GM19023 (cell line): ENCODE data around the gene PSME3.

ENCODE experiments used
- ATAC-seq: cut with Tn5 transposase; IDR thresholded peaks from one replicate; pipeline ENCODE4 v1.9.1; 2021; ENCODE audit warnings: mild to moderate bottlenecking, moderate library complexity; ENCODE audit not compliant: unreplicated experiment

Gene PSME3, protein sequence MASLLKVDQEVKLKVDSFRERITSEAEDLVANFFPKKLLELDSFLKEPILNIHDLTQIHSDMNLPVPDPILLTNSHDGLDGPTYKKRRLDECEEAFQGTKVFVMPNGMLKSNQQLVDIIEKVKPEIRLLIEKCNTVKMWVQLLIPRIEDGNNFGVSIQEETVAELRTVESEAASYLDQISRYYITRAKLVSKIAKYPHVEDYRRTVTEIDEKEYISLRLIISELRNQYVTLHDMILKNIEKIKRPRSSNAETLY

DNA sequence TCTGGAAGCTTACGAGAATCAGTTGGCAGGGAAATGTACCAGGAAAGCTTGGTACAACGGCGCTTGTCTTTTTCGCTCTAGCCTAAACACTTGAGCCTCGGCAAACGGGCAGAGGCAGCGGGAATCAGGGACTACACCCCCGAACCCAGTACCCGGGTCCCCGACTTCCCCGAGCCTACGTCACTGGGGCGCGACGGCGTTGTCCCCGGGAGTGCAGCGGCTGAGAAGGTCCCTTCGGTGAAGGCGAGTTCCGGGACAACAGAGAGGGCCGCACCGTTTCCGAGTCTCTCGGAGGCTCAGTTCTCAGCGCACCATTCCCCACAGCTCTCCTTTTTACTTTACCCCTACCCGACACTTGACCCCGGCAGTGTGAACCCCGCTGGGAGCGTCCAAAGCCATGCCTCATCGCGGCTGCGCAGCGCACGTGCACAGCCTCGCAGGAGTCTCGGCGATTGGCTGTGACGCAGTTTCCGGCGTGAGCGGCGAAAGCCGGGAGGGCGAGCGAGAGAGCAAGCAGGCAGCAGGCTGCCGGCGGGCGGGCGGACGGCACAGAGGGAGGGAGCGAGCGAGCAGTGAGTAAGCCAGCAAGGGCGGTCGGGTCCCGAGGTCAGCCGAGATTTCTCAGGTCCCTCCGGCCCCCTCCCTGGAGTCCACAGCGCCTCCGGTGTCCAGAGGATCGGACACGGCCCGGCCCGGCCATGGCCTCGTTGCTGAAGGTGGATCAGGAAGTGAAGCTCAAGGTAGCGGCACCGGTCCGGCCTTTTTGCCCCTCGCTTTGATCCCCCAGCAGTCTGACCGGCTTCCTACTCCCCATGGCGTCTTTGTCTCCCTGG lies at the start of gene PSME3:
TSS of gene PSME3 (plus strand) at position 464 of the 833 bp plus-strand sequence. CDS start at position 699, 235 bp downstream.
- ATAC-seq, result peak; percentile 83

DNA sequence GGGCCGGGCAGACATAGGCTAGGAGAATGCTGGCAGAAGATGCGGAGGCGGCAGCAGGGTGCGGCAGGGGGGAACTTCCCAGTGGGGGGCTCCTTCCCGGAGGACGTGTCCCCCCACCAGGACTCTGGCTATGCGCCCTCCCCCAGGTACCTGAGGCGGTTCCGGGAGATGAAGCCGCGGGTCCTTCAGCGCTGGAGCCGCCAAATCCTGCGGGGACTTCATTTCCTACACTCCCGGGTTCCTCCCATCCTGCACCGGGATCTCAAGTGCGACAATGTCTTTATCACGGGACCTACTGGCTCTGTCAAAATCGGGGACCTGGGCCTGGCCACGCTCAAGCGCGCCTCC lies 49.4 kb upstream of the PSME3 start:
- ATAC-seq, result no peak

DNA sequence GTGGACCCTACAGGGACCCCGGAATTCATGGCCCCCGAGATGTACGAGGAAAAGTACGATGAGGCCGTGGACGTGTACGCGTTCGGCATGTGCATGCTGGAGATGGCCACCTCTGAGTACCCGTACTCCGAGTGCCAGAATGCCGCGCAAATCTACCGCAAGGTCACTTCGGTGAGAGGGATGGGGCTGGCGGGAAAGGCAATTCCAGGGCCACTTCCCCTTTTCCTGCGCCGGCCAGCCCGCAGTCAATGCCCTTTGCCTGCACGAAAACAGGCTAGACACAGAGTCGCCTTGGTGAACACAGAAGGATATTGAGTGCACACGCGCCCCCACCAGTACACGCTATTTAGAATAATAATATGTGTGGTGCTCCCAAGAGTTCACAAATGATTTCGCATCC lies 48.8 kb upstream of the PSME3 start:
- ATAC-seq, result no peak

DNA sequence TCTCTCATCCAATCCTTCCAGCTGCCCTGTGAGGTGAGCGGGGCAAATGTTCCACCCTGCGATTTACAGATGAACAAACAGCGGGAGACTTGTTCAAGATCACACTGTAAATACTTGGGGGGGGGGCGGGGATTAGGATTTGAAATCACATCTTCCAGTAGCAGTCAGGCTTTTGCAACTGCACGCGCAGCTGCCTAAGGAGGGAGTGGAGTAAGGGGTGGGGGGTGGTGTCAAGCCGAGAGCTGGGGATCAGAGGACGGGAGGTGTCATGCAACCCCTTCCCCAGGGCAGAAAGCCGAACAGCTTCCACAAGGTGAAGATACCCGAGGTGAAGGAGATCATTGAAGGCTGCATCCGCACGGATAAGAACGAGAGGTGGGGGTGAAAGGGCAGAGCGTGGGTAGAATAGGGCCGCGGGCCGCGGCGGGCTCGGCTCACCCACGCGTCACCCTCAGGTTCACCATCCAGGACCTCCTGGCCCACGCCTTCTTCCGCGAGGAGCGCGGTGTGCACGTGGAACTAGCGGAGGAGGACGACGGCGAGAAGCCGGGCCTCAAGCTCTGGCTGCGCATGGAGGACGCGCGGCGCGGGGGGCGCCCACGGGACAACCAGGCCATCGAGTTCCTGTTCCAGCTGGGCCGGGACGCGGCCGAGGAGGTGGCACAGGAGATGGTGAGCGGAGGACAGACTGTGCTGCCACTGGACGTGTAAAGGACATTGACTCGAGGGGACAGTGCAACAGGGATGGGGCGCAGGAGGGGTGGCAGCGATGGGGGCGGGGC lies 48.2 kb upstream of the PSME3 start:
- ATAC-seq, result no peak

DNA sequence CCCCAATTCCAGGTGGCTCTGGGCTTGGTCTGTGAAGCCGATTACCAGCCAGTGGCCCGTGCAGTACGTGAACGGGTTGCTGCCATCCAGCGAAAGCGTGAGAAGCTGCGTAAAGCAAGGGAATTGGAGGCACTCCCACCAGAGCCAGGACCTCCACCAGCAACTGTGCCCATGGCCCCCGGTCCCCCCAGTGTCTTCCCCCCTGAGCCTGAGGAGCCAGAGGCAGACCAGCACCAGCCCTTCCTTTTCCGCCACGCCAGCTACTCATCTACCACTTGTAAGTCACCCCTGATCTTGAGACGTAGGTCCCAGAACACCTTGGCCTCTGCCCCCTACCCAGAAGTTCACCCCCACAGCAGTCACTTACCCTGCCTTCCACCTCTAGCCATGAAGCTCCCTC lies 45.9 kb upstream of the PSME3 start:
- ATAC-seq, result no peak

DNA sequence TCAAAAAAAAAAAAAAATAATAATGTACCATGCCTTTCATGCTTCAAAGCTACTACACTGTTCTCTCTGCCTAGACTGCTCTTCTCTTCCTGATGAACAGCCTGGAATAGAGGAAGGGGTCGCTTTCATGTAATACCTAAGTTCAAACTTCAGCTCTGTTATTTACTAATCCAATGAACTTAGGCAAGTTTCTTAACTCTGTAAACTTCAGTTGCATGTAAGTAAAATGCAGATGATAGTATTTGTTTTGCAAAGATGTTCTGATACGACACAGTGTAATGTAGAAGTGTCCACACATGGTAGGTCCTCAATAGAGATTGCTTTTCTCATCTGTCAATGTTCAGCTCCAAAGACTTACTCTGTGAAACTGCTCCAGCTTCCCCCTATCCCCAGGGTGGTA lies 41.2 kb upstream of the PSME3 start:
- ATAC-seq, result no peak

DNA sequence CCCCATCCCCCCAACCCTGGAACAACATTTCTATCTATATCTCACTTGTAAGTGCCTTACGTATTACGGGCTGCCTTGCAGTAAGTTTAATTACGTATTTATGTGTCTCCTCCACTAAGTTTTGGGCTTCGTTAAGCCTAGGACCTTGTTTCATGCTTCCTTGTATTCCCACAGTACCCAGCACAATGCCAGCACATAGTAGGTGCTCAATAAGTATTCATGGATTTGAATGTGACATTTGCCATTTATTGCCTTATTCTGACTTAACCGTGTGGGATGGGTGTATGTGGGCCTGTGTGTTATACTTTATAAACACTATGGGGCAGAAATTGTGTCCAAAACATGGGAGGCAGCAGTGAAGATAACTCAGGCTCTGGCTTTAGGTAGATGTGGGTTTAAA lies 40.7 kb upstream of the PSME3 start:
- no peak for ATAC-seq

DNA sequence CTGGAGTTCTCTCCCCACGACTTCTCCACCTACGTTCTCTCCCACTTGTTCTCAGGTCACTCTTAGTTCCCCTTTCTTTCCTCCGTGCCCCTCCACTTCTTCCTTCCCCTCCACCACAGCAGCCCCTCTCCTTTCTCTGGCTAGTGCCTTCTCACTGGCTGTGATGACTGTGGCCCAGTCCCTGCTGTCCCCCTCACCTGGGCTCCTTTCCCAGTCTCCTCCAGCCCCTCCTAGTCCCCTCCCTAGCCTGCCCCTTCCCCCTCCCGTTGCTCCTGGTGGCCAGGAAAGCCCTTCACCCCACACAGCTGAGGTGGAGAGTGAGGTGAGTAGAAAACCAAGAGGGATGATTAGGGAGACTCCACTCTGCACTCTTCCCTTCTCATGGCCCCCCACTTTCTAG lies 38.1 kb upstream of the PSME3 start:
- ATAC-seq, result no peak

DNA sequence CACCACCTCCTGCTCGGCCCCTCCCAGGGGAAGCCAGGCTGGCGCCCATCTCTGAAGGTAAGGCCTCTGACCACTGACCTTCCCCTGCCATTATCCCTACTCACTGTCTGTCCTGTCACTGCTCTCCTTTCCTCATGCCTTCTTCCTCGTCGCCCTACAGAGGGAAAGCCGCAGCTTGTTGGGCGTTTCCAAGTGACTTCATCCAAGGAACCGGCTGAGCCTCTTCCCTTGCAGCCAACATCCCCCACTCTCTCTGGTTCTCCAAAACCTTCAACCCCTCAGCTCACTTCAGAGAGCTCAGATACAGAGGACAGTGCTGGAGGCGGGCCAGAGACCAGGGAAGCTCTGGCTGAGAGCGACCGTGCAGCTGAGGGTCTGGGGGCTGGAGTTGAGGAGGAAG lies 37.7 kb upstream of the PSME3 start:
- no peak for ATAC-seq

DNA sequence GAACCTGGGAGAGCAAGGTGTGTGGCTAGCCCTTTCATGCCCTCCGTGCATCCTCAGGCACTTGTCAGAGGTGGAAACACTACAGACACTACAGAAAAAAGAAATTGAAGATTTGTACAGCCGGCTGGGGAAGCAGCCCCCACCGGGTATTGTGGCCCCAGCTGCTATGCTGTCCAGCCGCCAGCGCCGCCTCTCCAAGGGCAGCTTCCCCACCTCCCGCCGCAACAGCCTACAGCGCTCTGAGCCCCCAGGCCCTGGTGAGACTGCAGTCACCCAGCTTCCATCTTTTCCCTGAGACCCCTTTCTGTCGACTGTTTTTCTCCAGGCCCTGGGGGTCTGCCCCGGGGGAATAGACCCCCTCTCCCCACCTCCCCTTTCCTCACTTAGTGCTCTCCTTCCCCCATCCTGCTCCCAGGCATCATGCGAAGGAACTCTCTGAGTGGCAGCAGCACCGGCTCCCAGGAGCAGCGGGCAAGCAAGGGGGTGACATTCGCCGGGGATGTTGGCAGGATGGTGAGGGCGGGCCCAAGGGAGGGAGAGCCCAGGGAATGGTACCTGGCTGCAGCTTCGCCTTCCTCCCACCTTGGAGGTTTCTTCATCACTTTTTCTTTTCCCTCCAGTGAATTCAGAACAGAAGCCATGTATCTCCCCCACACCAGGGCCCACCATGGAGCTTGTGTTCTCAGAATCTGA lies 37.0 kb upstream of the PSME3 start:
- ATAC-seq, result no peak

DNA sequence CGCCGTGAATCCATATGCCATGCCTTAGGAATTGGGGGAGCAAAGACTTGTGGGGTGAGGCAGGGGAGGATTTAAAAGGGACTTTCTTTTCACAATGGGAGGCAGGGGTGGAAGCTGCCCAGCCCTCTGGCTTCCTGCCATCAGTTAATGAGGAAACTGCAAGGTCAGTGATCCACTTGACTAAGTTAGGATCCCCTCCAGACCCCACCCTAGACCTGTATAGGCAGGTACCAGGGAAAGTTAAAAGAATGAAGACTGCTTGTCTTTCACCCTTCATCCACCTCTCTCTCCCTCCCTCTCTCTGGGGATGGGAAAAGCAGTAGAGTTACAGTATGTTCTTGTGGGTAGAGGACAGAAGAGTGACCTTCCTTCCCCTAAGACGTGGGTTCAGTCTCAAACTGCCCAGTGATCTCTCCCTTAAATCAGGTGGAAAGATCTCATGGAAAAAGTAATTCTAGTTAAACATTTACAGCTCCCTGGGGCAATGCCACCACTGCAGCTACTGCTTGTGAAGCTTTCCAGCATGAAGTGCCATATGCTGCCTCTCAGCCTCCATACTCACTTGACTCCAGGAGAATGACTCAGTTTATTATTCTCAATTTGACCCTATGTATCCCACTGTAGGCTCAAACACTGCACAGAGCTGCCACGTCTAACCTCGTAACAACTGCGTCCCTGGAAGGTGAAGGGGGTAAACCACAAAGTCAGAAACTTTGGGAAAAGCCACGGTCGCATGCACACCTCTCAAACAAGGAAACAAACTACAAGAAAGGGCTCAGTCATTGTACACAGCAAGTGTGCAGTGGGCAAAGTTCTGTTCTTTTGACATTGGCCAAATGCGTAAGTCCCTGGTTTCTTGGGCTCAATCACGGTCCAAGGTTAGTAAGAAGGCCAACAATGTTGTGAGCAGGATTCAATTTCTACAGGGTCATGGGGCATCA lies 35.9 kb upstream of the PSME3 start:
- no peak for ATAC-seq

DNA sequence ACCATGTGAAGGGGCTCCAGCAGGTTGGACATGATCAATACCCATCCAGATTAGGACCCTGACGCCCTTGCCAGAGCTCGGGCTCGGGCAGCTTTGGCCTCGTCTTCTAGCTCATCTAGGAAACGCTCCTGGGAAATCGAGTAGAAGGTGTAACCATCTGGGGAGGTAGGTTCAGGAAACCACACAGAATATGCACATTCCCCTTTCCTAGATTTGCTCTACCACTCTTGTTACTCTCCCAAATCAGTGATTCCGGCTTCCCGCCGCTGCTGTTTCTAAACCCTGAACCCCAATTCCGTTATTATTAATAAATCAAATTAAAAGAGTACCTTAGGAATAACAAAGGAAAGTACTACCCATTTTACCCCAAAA lies 35.2 kb upstream of the PSME3 start:
- ATAC-seq, result no peak

DNA sequence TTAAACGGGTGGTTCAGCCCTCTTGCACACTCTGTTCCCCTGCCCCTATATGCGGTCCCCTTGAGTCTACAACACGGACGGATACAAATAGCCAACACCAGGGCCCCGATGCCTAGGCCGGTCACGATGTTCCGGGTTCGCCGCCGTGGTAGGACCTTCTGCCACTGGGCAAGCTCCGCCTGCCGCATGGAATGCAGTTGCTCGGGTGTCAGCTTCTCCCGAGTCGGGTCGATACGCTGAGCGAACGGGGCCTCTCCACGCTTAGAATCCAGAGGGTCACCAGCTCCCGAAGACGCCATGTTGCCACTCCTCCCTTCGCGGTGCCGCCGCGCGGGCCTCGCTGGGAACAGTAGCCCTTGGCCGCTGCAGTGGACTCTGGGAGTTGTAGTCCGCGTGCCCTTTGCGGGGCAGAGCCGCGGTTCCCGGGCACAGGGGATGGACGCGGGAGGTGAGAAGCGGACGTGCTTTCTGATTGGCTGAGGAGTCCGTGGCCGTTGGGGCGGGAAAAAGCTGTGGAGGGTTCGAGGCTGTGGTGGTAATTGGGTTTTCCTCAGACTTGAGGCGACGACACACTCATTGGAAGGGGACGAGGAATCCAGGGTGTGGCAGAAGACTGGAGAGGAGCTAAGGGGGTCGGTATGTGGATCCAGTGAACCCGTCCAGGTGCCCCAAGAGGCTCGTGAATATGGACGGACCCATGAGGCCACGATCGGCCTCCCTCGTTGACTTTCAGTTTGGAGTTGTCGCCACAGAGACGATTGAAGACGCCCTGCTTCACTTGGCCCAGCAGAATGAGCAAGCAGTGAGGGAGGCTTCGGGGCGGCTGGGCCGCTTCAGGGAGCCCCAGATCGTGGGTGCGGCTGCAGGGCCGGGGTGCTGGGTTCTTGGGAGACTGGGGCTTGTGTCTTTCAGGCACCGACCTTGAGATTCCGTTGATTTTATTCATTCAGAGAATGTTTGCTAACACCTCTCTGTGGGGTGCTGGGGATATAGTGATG lies 34.5 kb upstream of the PSME3 start, which contains the start of the genes CNTD1 and COA3:
TSS of gene CNTD1 (plus strand) at position 479 of the 998 bp plus-strand sequence. CDS start at position 686, 207 bp downstream.
TSS of gene COA3 (minus strand) at position 322 of the 998 bp plus-strand sequence. CDS start at position 299, 23 bp downstream.
- ATAC-seq, result peak; percentile 84

DNA sequence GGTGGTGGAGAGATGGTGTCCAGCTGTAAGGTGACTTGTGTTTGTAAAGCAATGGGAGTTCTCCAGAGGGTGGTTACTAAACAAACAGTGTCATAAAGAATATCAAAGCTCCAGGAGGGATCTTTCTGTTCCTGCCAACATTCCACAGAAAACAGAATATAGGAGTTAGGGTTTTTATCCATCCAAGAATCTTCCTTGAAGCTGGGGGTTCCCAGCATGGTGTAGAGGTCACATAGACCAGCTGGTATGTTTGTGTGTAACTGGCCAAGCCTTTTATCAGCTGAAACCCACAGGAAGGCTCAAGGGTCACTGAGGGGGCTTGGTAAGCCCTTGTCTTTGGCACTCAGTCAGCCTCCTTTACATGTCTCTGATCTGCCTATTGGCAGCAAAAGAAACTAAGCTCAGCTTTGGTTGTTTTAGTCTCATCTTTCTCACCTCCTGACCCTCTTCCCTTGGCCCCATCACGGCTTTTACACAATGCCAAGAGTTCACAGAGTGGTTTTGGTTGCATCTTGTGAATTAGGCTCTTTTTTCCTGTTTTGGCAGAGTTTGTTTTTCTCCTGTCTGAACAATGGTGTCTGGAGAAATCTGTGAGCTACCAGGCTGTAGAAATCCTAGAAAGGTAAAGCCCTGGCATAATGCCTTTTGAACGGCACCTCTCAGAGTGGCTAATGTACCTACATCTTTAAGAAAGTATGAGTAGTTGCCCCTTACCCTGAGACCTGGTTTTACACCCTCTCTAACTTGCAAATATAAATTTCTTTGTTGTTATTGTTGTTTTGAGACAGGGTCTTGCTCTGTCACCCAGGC lies 29.9 kb upstream of the PSME3 start:
- no peak for ATAC-seq

DNA sequence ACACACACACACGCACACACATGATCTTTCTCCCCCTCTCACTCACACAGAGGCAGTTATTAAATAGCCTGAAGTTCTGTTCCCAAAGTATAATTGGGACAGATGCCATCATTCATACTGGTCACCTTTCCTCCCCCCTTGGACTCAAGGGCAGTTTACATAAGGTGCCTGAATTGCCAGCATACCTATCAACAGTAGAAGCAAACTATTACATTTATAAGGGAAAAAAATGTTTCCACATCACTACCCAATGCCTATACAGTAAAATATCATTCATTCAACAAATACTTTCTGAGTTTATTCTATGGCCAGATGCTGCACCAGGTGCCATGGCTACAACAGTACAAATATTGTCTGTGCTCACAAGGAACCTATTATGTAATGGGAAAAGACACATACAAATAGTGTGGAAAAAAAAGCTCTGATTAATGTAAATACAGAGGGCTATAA lies 28.3 kb upstream of the PSME3 start:
- no peak for ATAC-seq

DNA sequence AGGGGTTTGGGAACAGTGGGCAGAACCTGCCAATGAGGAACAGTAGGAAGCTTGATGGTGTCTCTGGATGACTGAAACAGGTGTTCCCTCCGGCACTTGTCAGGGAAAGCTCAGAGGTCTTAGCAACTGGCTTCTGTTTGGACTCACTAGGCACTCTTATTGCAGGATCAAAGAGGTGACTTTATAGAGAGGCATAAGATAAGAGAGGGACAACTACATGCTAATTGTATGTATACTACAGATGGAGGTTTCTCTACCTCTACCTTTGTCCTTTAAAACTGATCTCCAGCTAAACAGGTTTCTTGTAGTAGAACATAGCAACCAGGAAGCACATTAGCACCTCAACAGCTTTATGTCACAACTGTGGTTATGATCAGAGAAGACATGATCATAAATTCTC lies 26.9 kb upstream of the PSME3 start:
- no peak for ATAC-seq

DNA sequence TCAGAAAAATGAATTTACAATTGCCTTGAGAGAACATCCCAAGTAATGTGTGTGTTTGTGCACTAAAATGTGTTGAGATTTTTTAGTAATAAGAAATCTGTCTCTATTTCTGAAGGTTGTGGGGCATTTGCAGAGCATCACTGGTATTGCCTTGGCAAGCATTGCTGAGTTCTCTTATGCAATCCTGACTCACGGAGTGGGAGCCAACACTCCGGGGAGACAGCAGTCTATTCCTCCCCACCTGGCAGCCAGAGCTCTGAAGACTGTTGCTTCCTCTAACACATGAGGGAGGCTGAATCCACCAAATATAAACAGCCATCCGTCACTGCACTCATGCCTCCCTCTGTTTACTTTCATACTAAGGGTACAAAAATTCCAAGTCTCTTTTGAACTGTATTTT lies 23.9 kb upstream of the PSME3 start:
- no peak for ATAC-seq
